Caco-2 (cell line): ENCODE measurements around the gene GLIS1. TPM values are rescaled to one million over a fixed set of nuclear protein-coding genes. Genes with fewer than 3 reads are reported as not detected.
A peak's percentile ranks its signal among the peaks of the same experiment; 100 is the strongest.

ENCODE experiments used
- BruUV-seq: library from RNA; stranded (reverse); fragments of 400-500 nt; replicated peaks from 2 replicates; lab custom pipeline; 2021; lab: Mats Ljungman, UMichigan
- CTCF ChIA-PET: fragments of 300-600 bp; sonication (Branson Sonifier 250); formaldehyde crosslinking; loops from one replicate; lab custom pipeline; 2022; ENCODE audit warnings: antibody characterized with exemption; lab: Charles Lee
- POLR2A ChIA-PET: fragments of 300-600 bp; sonication (Branson Sonifier 250); formaldehyde crosslinking; loops from one replicate; lab custom pipeline; 2022; ENCODE audit warnings: antibody characterized with exemption; lab: Charles Lee
- DNase-seq, 2 experiments: peaks; one replicate each; pipeline versions ENCODE4 v3.0.0 to v3.0.0-alpha.2; 2020 to 2022
- H3K27me3 ChIP-seq: replicated peaks from 2 replicates; pipeline ENCODE4 v1.6.0; 2011; ENCODE audit warnings: low read length; ENCODE audit not compliant: control insufficient read depth, insufficient read depth
- H3K36me3 ChIP-seq: 2 replicates; pipeline ENCODE4 v1.5.1; 2011; ENCODE audit warnings: low read length; ENCODE audit not compliant: control insufficient read depth, insufficient read depth
- H3K4me1 ChIP-seq: fragments of 250-450 bp; sonication (Bioruptor Pico); 2 replicates; pipeline ENCODE4 v1.5.1; 2020; ENCODE audit warnings: mild to moderate bottlenecking
- H3K4me3 ChIP-seq: 2 replicates; pipeline ENCODE4 v1.5.1; 2011; ENCODE audit warnings: low read depth, mild to moderate bottlenecking, control low read depth, low read length
- H3K9me3 ChIP-seq: fragments of 250-450 bp; sonication (Bioruptor Pico); 2 replicates; pipeline ENCODE4 v1.5.1; 2020; ENCODE audit warnings: mild to moderate bottlenecking, moderate library complexity
- H3K27ac Mint-ChIP-seq: one replicate; pipeline ENCODE4 v1.8.0; 2022; ENCODE audit warnings: mixed read lengths; ENCODE audit not compliant: unreplicated experiment
- H3K27me3 Mint-ChIP-seq: one replicate; pipeline ENCODE4 v1.8.0; 2022; ENCODE audit warnings: mixed read lengths; ENCODE audit not compliant: insufficient read depth, unreplicated experiment
- H3K36me3 Mint-ChIP-seq: one replicate; pipeline ENCODE4 v1.8.0; 2022; ENCODE audit warnings: mild to moderate bottlenecking, mixed read lengths; ENCODE audit not compliant: insufficient read depth, unreplicated experiment
- H3K4me1 Mint-ChIP-seq: one replicate; pipeline ENCODE4 v1.8.0; 2022; ENCODE audit warnings: low read depth, mixed read lengths; ENCODE audit not compliant: unreplicated experiment
- H3K4me3 Mint-ChIP-seq: one replicate; pipeline ENCODE4 v1.8.0; 2022; ENCODE audit warnings: mild to moderate bottlenecking, moderate library complexity, mixed read lengths; ENCODE audit not compliant: unreplicated experiment
- H3K9me3 Mint-ChIP-seq: one replicate; pipeline ENCODE4 v1.8.0; 2022; ENCODE audit warnings: mixed read lengths; ENCODE audit not compliant: unreplicated experiment
- intact Hi-C: fragments of 100-400 bp; cut with micrococcal nuclease; formaldehyde crosslinking; loops from one replicate; pipeline ENCODE4 v1.10.0; 2022; ENCODE audit not compliant: unreplicated experiment
- total RNA-seq: library from RNA; stranded (reverse); gene quantifications from 2 replicates; pipeline ENCODE4 v1.2.3, GENCODE V29; 2022
- TF ChIP-seq, protein P1 (sequence below), 2 experiments: fragments of 200-600 bp in 1 of 2; IDR thresholded peaks; 1 replicate in 1 of 2; 2 replicates in 1 of 2; pipeline versions ENCODE4 v1.5.1 to v1.8.0; 2011 to 2022; ENCODE audit warnings: antibody characterized with exemption in 1 of 2, control low read depth in 1 of 2, inconsistent platforms in 1 of 2, low read depth in 1 of 2, low read length in 1 of 2, mild to moderate bottlenecking in 1 of 2, moderate library complexity in 1 of 2; ENCODE audit not compliant: insufficient read depth in 1 of 2, severe bottlenecking in 1 of 2, unreplicated experiment in 1 of 2

GLIS1 gene
- total RNA-seq, 1 experiment from 2014 or later: not detected

DNA sequence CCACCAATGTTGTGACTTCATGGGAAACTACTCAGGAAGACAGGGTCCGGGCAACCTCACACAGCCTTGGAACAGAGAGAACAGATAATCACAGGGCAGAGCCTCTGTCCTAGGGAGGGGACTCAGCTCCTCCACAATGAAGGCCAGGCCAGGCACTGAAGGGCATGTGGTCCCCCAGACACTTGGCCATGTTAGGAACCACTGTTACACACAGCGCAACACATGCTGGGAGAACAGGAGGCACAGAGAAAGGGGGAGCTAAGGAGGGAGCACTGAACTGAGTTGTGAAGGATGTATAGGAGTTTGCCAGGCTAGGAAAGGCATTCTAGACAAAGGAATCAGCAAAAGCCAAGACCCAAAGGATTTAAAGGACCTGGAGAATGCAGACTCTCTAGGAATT lies 152.2 kb downstream of the GLIS1 start:
- Mint-ChIP-seq H3K27ac (no peak overlapping the region), H3K4me3 (no peak overlapping the region), H3K9me3 (no peaks in the 10 kb centered on the region), H3K27me3 (no peaks in the 10 kb centered on the region), H3K4me1 (no peaks in the 10 kb centered on the region), H3K36me3 (no peaks in the 10 kb centered on the region)
- intact Hi-C loops: no loop called here
- ChIA-PET CTCF (no interaction called here), POLR2A (no interaction called here)
- H3K9me3 ChIP-seq: no peaks in the 10 kb centered on the region
- H3K4me3 ChIP-seq: no peak overlapping the region
- BruUV-seq: no TSS peak
- H3K4me1 ChIP-seq: no peaks in the 10 kb centered on the region
- TF ChIP-seq, protein P1, sequence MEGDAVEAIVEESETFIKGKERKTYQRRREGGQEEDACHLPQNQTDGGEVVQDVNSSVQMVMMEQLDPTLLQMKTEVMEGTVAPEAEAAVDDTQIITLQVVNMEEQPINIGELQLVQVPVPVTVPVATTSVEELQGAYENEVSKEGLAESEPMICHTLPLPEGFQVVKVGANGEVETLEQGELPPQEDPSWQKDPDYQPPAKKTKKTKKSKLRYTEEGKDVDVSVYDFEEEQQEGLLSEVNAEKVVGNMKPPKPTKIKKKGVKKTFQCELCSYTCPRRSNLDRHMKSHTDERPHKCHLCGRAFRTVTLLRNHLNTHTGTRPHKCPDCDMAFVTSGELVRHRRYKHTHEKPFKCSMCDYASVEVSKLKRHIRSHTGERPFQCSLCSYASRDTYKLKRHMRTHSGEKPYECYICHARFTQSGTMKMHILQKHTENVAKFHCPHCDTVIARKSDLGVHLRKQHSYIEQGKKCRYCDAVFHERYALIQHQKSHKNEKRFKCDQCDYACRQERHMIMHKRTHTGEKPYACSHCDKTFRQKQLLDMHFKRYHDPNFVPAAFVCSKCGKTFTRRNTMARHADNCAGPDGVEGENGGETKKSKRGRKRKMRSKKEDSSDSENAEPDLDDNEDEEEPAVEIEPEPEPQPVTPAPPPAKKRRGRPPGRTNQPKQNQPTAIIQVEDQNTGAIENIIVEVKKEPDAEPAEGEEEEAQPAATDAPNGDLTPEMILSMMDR (IDR thresholded peaks at IDR 0.05; ENCODE audit: insufficient read depth in 1 of 2, low read depth in 1 of 2, low read length in 1 of 2, severe bottlenecking in 1 of 2, unreplicated experiment in 1 of 2): no peak
- H3K27me3 ChIP-seq: no peaks in the 10 kb centered on the region
- peak in 1 of 2 experiments; percentile 2 for DNase-seq
- H3K36me3 ChIP-seq: no peaks in the 10 kb centered on the region

DNA sequence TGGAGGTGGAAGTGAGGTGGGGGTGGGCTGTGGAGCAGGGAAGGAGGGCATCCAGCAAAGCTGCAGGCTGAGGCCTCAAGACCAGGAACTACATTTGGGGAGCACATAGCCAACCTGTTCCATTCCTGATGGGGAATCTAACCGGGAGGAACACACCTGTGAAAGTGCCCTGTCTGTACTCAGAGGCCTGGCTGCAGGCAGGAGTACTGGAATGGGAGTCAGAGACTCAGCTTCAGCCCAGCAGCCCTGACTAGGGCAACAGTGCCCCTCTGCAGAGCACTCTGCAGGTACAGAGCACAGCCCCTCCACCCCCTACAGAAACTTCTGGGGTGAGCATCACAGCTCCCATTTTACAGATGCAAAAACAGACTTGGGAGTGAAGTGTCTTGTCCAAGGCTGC lies 153.4 kb downstream of the GLIS1 start:
- Histone ChIP-seq H3K4me1 (no peaks in the 10 kb centered on the region), H3K4me3 (no peak overlapping the region), H3K9me3 (no peaks in the 10 kb centered on the region), H3K36me3 (no peaks in the 10 kb centered on the region), H3K27me3 (no peaks in the 10 kb centered on the region)
- Mint-ChIP-seq H3K4me3 (no peak overlapping the region), H3K27ac (no peak overlapping the region), H3K27me3 (no peaks in the 10 kb centered on the region), H3K36me3 (no peaks in the 10 kb centered on the region), H3K4me1 (no peaks in the 10 kb centered on the region), H3K9me3 (no peaks in the 10 kb centered on the region)
- TF ChIP-seq, protein P1 (IDR thresholded peaks at IDR 0.05; ENCODE audit: insufficient read depth in 1 of 2, low read depth in 1 of 2, low read length in 1 of 2, severe bottlenecking in 1 of 2, unreplicated experiment in 1 of 2): no peak
- no TSS peak for BruUV-seq
- intact Hi-C loops: no loop called here
- DNase-seq: peak in 1 of 2 experiments; percentile 2
- ChIA-PET CTCF (no interaction called here), POLR2A (no interaction called here)

DNA sequence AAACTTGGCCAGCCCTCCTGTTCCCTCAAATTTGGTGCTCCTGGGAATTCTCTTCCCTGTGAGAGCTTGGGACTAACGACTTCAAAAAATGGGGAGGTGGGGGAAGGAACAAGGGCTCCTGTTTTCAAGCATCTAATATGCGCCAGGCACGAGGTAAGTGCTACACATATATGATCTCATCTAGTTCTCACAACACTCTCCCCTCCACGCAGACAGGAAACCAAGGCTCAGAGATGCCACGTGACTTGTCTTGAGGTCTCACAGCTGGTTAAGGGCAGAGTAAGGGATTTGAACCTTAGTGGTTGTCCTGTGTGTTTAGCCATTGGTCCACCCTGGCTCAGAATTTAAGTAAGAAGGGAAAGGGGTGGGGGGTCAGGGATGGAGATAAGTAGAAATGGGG lies 153.8 kb downstream of the GLIS1 start:
- no peak overlapping the region for H3K4me3 ChIP-seq
- Mint-ChIP-seq H3K9me3 (no peaks in the 10 kb centered on the region), H3K27ac (no peak overlapping the region), H3K36me3 (no peaks in the 10 kb centered on the region), H3K27me3 (no peaks in the 10 kb centered on the region), H3K4me3 (no peak overlapping the region), H3K4me1 (no peaks in the 10 kb centered on the region)
- H3K36me3 ChIP-seq: no peaks in the 10 kb centered on the region
- no peaks in the 10 kb centered on the region for H3K4me1 ChIP-seq
- TF ChIP-seq, protein P1 (IDR thresholded peaks at IDR 0.05; ENCODE audit: insufficient read depth in 1 of 2, low read depth in 1 of 2, low read length in 1 of 2, severe bottlenecking in 1 of 2, unreplicated experiment in 1 of 2): no peak
- ChIA-PET CTCF (no interaction called here), POLR2A (no interaction called here)
- BruUV-seq: no TSS peak
- no peaks in the 10 kb centered on the region for H3K9me3 ChIP-seq
- DNase-seq: no peak
- no peaks in the 10 kb centered on the region for H3K27me3 ChIP-seq
- intact Hi-C loops: no loop called here
